ENCODE measurements around the gene RENBP.

Gene RENBP

GRCh38 chrX:153911798-153912197, 32.6 kb downstream of the RENBP start:
- DNase-seq, result no peak

GRCh38 chrX:153910446-153910845, 34.0 kb downstream of the RENBP start:
- no peak for DNase-seq

- DNase-seq, result no peak
These were observed 34.5 kb downstream of the RENBP start for GRCh38 chrX:153909980-153910360.

GRCh38 chrX:153909024-153909979, 35.1 kb downstream of the RENBP start:
- DNase-seq, result peak; percentile 57

- DNase-seq, result no peak
These were observed 36.1 kb downstream of the RENBP start for GRCh38 chrX:153908219-153908860.

- no peak for DNase-seq
These were observed 37.0 kb downstream of the RENBP start for GRCh38 chrX:153907456-153907855.

- no peak for DNase-seq
These were observed 38.1 kb downstream of the RENBP start for GRCh38 chrX:153906126-153906917.

- no peak for DNase-seq
These were observed 38.9 kb downstream of the RENBP start for GRCh38 chrX:153905481-153906095.

- no peak for DNase-seq
These were observed 40.2 kb downstream of the RENBP start, which contains the start of gene AVPR2 for GRCh38 chrX:153903991-153904957. Gene AVPR2 (plus strand): TSS chrX:153904673. CDS start chrX:153905146, 473 bp downstream.

- DNase-seq, result no peak
These were observed 41.0 kb downstream of the RENBP start for GRCh38 chrX:153903238-153903980.

- no peak for DNase-seq
These were observed 42.1 kb downstream of the RENBP start for GRCh38 chrX:153902385-153902784.

GRCh38 chrX:153901753-153902140, 42.7 kb downstream of the RENBP start:
- peak; percentile 6 for DNase-seq

GRCh38 chrX:153900831-153901752, 43.4 kb downstream of the RENBP start:
- DNase-seq, result peak; percentile 61

GRCh38 chrX:153897899-153898298, 46.5 kb downstream of the RENBP start:
- DNase-seq, result no peak

- DNase-seq, result no peak
These were observed 55.3 kb downstream of the RENBP start for GRCh38 chrX:153889123-153889522.

GRCh38 chrX:153888344-153888743, 56.1 kb downstream of the RENBP start:
- DNase-seq, result no peak

- DNase-seq, result no peak
These were observed 57.1 kb downstream of the RENBP start for GRCh38 chrX:153887385-153887784.

- DNase-seq, result peak; percentile 18
These were observed 57.5 kb downstream of the RENBP start for GRCh38 chrX:153886915-153887314.

Measured in eye (tissue), 1 donor.